K562 (cell line): Measurements from ENCODE around the gene ITGB2. TPM values are rescaled to one million over a fixed set of nuclear protein-coding genes. Genes with fewer than 3 reads are reported as not detected.

Experiments used
- BRCA1 ChIP-seq, 2 experiments: fragments of 450-650 bp in 1 of 2; sonication (generic) in 1 of 2; formaldehyde crosslinking in 1 of 2; IDR thresholded peaks; 2 replicates each; pipeline versions ENCODE4 v1.5.0 to v1.6.1; 2017 to 2020; ENCODE audit warnings: mild to moderate bottlenecking in 1 of 2, missing genetic modification reagents in 1 of 2
- CBX8 ChIP-seq: fragments of 200-600 bp; sonication (generic); IDR thresholded peaks from 2 replicates; pipeline ENCODE4 v1.6.1; 2012; ENCODE audit warnings: borderline replicate concordance, mixed run types, low read depth, mild to moderate bottlenecking, moderate library complexity, mixed read lengths, low read length, control low read depth, inconsistent platforms; ENCODE audit not compliant: poor library complexity, severe bottlenecking; ENCODE audit errors: extremely low read depth
- CHD2 ChIP-seq: IDR thresholded peaks from 2 replicates; pipeline ENCODE4 v1.6.1; 2011; ENCODE audit warnings: low read depth, low read length
- ELF4 ChIP-seq: fragments of 450-650 bp; formaldehyde crosslinking; IDR thresholded peaks from 2 replicates; pipeline ENCODE4 v1.4.0; 2022; ENCODE audit warnings: missing genetic modification characterization
- ELK1 ChIP-seq: sonication (generic); formaldehyde crosslinking; IDR thresholded peaks from 2 replicates; pipeline ENCODE4 v1.8.1; 2022; ENCODE audit warnings: missing genetic modification reagents
- GABPB2 ChIP-seq: fragments of 250-450 bp; sonication (Bioruptor Pico); conservative IDR thresholded peaks from 2 replicates; pipeline ENCODE4 v1.5.1; 2021; ENCODE audit warnings: mild to moderate bottlenecking
- GTF2F1 ChIP-seq: IDR thresholded peaks from 2 replicates; pipeline ENCODE4 v1.6.1; 2011; ENCODE audit warnings: low read depth, low read length, improper control_type of control experiment
- HDAC8 ChIP-seq: fragments of 450-650 bp; IDR thresholded peaks from 2 replicates; pipeline ENCODE4 v1.6.1; 2016; ENCODE audit warnings: mild to moderate bottlenecking, missing genetic modification characterization, moderate library complexity, missing compliant biosample characterization
- MAZ ChIP-seq, 2 experiments: fragments of 450-650 bp in 1 of 2; sonication (generic) in 1 of 2; formaldehyde crosslinking; IDR thresholded peaks in 1 of 2; conservative IDR thresholded peaks in 1 of 2; 2 replicates each; pipeline versions ENCODE4 v1.4.0 to v1.5.0; 2020; ENCODE audit warnings: mild to moderate bottlenecking in 1 of 2, missing genetic modification reagents in 1 of 2
- NCOA2 ChIP-seq, 2 experiments: fragments of 450-650 bp; IDR thresholded peaks; 2 replicates each; pipeline ENCODE4 v1.6.1; 2018; ENCODE audit warnings: mild to moderate bottlenecking in 2 of 2, moderate library complexity in 1 of 2; ENCODE audit not compliant: partially characterized antibody in 2 of 2
- NFATC3 ChIP-seq: fragments of 450-650 bp; IDR thresholded peaks from 2 replicates; pipeline ENCODE4 v1.6.1; 2017; ENCODE audit warnings: mild to moderate bottlenecking
- PATZ1 ChIP-seq: fragments of 250-450 bp; sonication (Bioruptor Pico); IDR thresholded peaks from 2 replicates; pipeline ENCODE4 v1.5.0; 2020; ENCODE audit warnings: mild to moderate bottlenecking, borderline replicate concordance
- RBM17 ChIP-seq: fragments of 200-400 bp; formaldehyde crosslinking; IDR thresholded peaks from 2 replicates; pipeline ENCODE4 v1.6.1; 2017; ENCODE audit warnings: low read depth, mild to moderate bottlenecking, low read length, borderline replicate concordance
- RHOXF2B ChIP-seq: fragments of 250-450 bp; sonication (Bioruptor Pico); conservative IDR thresholded peaks from 2 replicates; pipeline ENCODE4 v1.5.1; 2021
- SMAD3 ChIP-seq: fragments of 450-650 bp; formaldehyde crosslinking; conservative IDR thresholded peaks from 2 replicates; pipeline ENCODE4 v1.4.0; 2020; ENCODE audit warnings: mild to moderate bottlenecking
- SMARCE1 ChIP-seq: fragments of 450-650 bp; IDR thresholded peaks from 2 replicates; pipeline ENCODE4 v1.7.1; 2016; ENCODE audit warnings: mild to moderate bottlenecking
- XRCC3 ChIP-seq: fragments of 450-650 bp; IDR thresholded peaks from 2 replicates; pipeline ENCODE4 v1.6.1; 2017; ENCODE audit warnings: mild to moderate bottlenecking, moderate library complexity
- polyA plus RNA-seq, 8 experiments: library from polyadenylated mRNA; depleted of rRNA in 4 of 8; stranded (reverse) in 5 of 8; unstranded in 3 of 8; fragments of >200 nt; fragmentation: Nextera tagmentation in 2 of 8; fragmentation: Illumina TruSeq in 1 of 8; extraction: Ambion mirVana in 2 of 8; extraction: Trizol in 1 of 8; gene quantifications; 2 replicates each; pipeline versions ENCODE4 v1.2.1 to v1.2.3, GENCODE V29; 2011 to 2014; ENCODE audit warnings: inconsistent platforms in 1 of 8, missing spikeins in 1 of 8
- total RNA-seq, 7 experiments: library from RNA; depleted of rRNA in 6 of 7; stranded (reverse); fragments of >200 nt in 6 of 7; fragmentation: Illumina TruSeq in 2 of 7; extraction: Trizol in 2 of 7; gene quantifications; 2 replicates each; pipeline versions ENCODE4 v1.2.1 to v1.2.3, GENCODE V29; 2011 to 2021; ENCODE audit warnings: low replicate concordance in 1 of 7

Gene ITGB2
- total and polyA plus RNA-seq, 9 of the 15 experiments (the other 6 are each of a cell fraction or from before 2014, with no cell fraction given): 0.07 to 1.3 (median 0.51) TPM; not detected in 2

- TF ChIP-seq GTF2F1: no peak
- TF ChIP-seq RHOXF2B (CRISPR knock-in tag): no peak
- TF ChIP-seq XRCC3: no peak
- TF ChIP-seq ELK1 (CRISPR knock-in tag): no peak
- no peak for TF ChIP-seq BRCA1 (IDR thresholded peaks at IDR 0.05)
- TF ChIP-seq BRCA1 (CRISPR knock-in tag; IDR thresholded peaks at IDR 0.05): peak; percentile 56
- TF ChIP-seq PATZ1: no peak
- no peak for TF ChIP-seq GABPB2 (CRISPR knock-in tag)
- TF ChIP-seq SMAD3 (CRISPR knock-in tag): 0 out of 2 replicates have a peak, but pooled peaks have one; percentile 40
- TF ChIP-seq ELF4: no peak
- peak; percentile 97 to 99 for TF ChIP-seq MAZ (CRISPR knock-in tag; conservative IDR thresholded peaks at IDR 0.05 in 1 of 2, IDR thresholded peaks at IDR 0.05 in 1 of 2)
- no peak for TF ChIP-seq NFATC3
- TF ChIP-seq HDAC8: peak; percentile 89; the same call in 1 of the 2 replicates
- TF ChIP-seq RBM17: no peak
- TF ChIP-seq CBX8: no peak
- no peak for TF ChIP-seq SMARCE1
- no peak for TF ChIP-seq CHD2
- no peak for TF ChIP-seq NCOA2 (IDR thresholded peaks at IDR 0.05; ENCODE audit: partially characterized antibody in 2 of 2)
These were observed 47.1 kb downstream of the ITGB2 start, which contains the start of gene PTTG1IP (continued) for GRCh38 chr21:44873356-44874239.
